SK-N-SH (cell line): ENCODE data around the gene FRRS1L. TPM values are rescaled to one million over a fixed set of nuclear protein-coding genes. Genes with fewer than 3 reads are reported as not detected.

ENCODE experiments used
- CTCF ChIA-PET: fragments of 300-600, 350-600 bp; formaldehyde crosslinking; extraction: SDS; loops from one replicate; lab custom pipeline; 2021; lab: Yijun Ruan, JAX
- POLR2A ChIA-PET: fragments of 350-600 bp; sonication (Branson Sonifier 250); formaldehyde crosslinking; extraction: SDS; loops from one replicate; lab custom pipeline; 2020; ENCODE audit warnings: antibody characterized with exemption, inconsistent platforms; lab: Yijun Ruan, JAX
- DNase-seq: peaks from one replicate; pipeline ENCODE4 v3.0.0; 2012
- H2AFZ ChIP-seq: fragments of 200-600 bp; sonication (generic); 2 replicates; pipeline ENCODE4 v1.8.1; 2016; ENCODE audit warnings: antibody characterized with exemption, mild to moderate bottlenecking, low read depth
- H3F3A ChIP-seq: fragments of 200-600 bp; sonication (generic); replicated peaks from 2 replicates; pipeline ENCODE3; 2016; ENCODE audit warnings: antibody characterized with exemption, mild to moderate bottlenecking; ENCODE audit not compliant: insufficient read depth
- H3K27ac ChIP-seq, 2 experiments: fragments of 200-500 bp in 1 of 2; fragments of 200-600 bp in 1 of 2; sonication (Bioruptor generic) in 1 of 2; sonication (generic), shearing (Covaris generic) in 1 of 2; 2 replicates each; pipeline versions ENCODE4 v1.5.1 to v1.6.1; 2014 to 2016; ENCODE audit warnings: low read depth in 2 of 2, inconsistent platforms in 1 of 2, low read length in 1 of 2, mild to moderate bottlenecking in 1 of 2, mixed read lengths in 1 of 2
- H3K27me3 ChIP-seq: fragments of 200-600 bp; sonication (generic), shearing (Covaris generic); 2 replicates; pipeline ENCODE4 v1.6.1; 2016; ENCODE audit warnings: mixed run types; ENCODE audit not compliant: insufficient read depth
- H3K36me3 ChIP-seq, 2 experiments: fragments of 200-500 bp in 1 of 2; fragments of 200-600 bp in 1 of 2; sonication (Bioruptor generic) in 1 of 2; sonication (generic) in 1 of 2; replicated peaks in 1 of 2; 2 replicates each; pipeline versions ENCODE3 to v1.5.1; 2014 to 2016; ENCODE audit warnings: low read length in 1 of 2, mild to moderate bottlenecking in 1 of 2; ENCODE audit not compliant: insufficient read depth in 2 of 2, control insufficient read depth in 1 of 2
- H3K4me1 ChIP-seq, 2 experiments: fragments of 200-500 bp in 1 of 2; fragments of 200-600 bp in 1 of 2; sonication (Bioruptor generic) in 1 of 2; sonication (generic), shearing (Covaris generic) in 1 of 2; 2 replicates each; pipeline versions ENCODE4 v1.5.1 to v1.6.1; 2014 to 2016; ENCODE audit warnings: low read depth in 1 of 2, low read length in 1 of 2, mixed run types in 1 of 2; ENCODE audit not compliant: insufficient read depth in 2 of 2, control insufficient read depth in 1 of 2
- H3K4me2 ChIP-seq: fragments of 200-600 bp; sonication (generic), shearing (Covaris generic); 2 replicates; pipeline ENCODE4 v1.6.1; 2017; ENCODE audit warnings: mixed run types
- H3K4me3 ChIP-seq, 2 experiments: fragments of 200-500 bp in 1 of 2; fragments of 200-600 bp in 1 of 2; sonication (Bioruptor generic) in 1 of 2; sonication (generic), shearing (Covaris generic) in 1 of 2; 2 replicates each; pipeline versions ENCODE4 v1.5.1 to v1.8.1; 2014 to 2016; ENCODE audit warnings: low read depth in 2 of 2, inconsistent platforms in 1 of 2, low read length in 1 of 2, mild to moderate bottlenecking in 1 of 2, mixed read lengths in 1 of 2, moderate library complexity in 1 of 2
- H3K79me2 ChIP-seq: fragments of 200-600 bp; sonication (generic); 2 replicates; pipeline ENCODE4 v1.8.1; 2017; ENCODE audit warnings: mild to moderate bottlenecking; ENCODE audit not compliant: insufficient read depth
- H3K9ac ChIP-seq: fragments of 200-600 bp; sonication (generic); 2 replicates; pipeline ENCODE4 v1.6.1; 2017; ENCODE audit warnings: mixed run types
- H3K9me2 ChIP-seq: fragments of 200-600 bp; sonication (generic); 2 replicates; pipeline ENCODE4 v1.6.1; 2017; ENCODE audit warnings: mixed run types
- H3K9me3 ChIP-seq: fragments of 200-600 bp; sonication (generic); 2 replicates; pipeline ENCODE4 v1.6.1; 2017; ENCODE audit warnings: mixed run types, mild to moderate bottlenecking, moderate library complexity
- H4K20me1 ChIP-seq: fragments of 200-600 bp; sonication (generic); 2 replicates; pipeline ENCODE4 v1.6.1; 2017; ENCODE audit warnings: mild to moderate bottlenecking, mixed run types; ENCODE audit not compliant: insufficient read depth
- CHD2 ChIP-seq: fragments of 150-350 bp; IDR thresholded peaks from 2 replicates; pipeline ENCODE4 v1.6.1; 2018; ENCODE audit warnings: low read length; ENCODE audit not compliant: partially characterized antibody
- ELF1 ChIP-seq: IDR thresholded peaks from 2 replicates; pipeline ENCODE4 v1.4.0; 2012
- EP300 ChIP-seq, 2 experiments: IDR thresholded peaks; 2 replicates each; pipeline versions ENCODE4 v1.4.0 to v1.6.1; 2012; ENCODE audit warnings: borderline replicate concordance in 1 of 2, low read depth in 1 of 2, low read length in 1 of 2
- FOSL2 ChIP-seq: IDR thresholded peaks from 2 replicates; pipeline ENCODE4 v1.4.0; 2012; ENCODE audit warnings: low read depth, mild to moderate bottlenecking, moderate library complexity, borderline replicate concordance
- FOXJ3 ChIP-seq: sonication (generic); formaldehyde crosslinking; IDR thresholded peaks from 2 replicates; pipeline ENCODE4 v1.5.1; 2020; ENCODE audit warnings: mild to moderate bottlenecking, missing genetic modification reagents
- FOXM1 ChIP-seq: IDR thresholded peaks from 2 replicates; pipeline ENCODE4 v1.4.0; 2012; ENCODE audit warnings: low read depth, mild to moderate bottlenecking
- GABPA ChIP-seq: IDR thresholded peaks from 2 replicates; pipeline ENCODE4 v1.4.0; 2012; ENCODE audit warnings: low read depth, mild to moderate bottlenecking
- GATA2 ChIP-seq: sonication (generic); formaldehyde crosslinking; IDR thresholded peaks from 2 replicates; pipeline ENCODE4 v1.5.0; 2020; ENCODE audit warnings: mild to moderate bottlenecking, missing genetic modification reagents
- JUND ChIP-seq: IDR thresholded peaks from 2 replicates; pipeline ENCODE4 v1.4.0; 2012
- MEF2A ChIP-seq: IDR thresholded peaks from 2 replicates; pipeline ENCODE4 v1.4.0; 2012; ENCODE audit warnings: low read depth, borderline replicate concordance
- MXI1 ChIP-seq: IDR thresholded peaks from 2 replicates; pipeline ENCODE4 v1.6.1; 2012; ENCODE audit warnings: mild to moderate bottlenecking, low read depth, low read length, improper control_type of control experiment
- RAD21 ChIP-seq: IDR thresholded peaks from 2 replicates; pipeline ENCODE4 v1.6.1; 2012; ENCODE audit warnings: mild to moderate bottlenecking, low read length
- RFX5 ChIP-seq: IDR thresholded peaks from 2 replicates; pipeline ENCODE4 v1.6.1; 2012; ENCODE audit warnings: mild to moderate bottlenecking, improper control_type of control experiment, low read length
- SMC3 ChIP-seq: IDR thresholded peaks from 2 replicates; pipeline ENCODE4 v1.6.1; 2012; ENCODE audit warnings: low read depth, low read length, improper control_type of control experiment
- TAF1 ChIP-seq: IDR thresholded peaks from 2 replicates; pipeline ENCODE4 v1.6.1; 2012; ENCODE audit warnings: low read depth, mild to moderate bottlenecking, low read length, moderate library complexity, borderline replicate concordance
- TCF12 ChIP-seq: IDR thresholded peaks from 2 replicates; pipeline ENCODE4 v1.4.0; 2012
- TEAD4 ChIP-seq: IDR thresholded peaks from 2 replicates; pipeline ENCODE4 v1.4.0; 2012; ENCODE audit warnings: mild to moderate bottlenecking, borderline replicate concordance; ENCODE audit not compliant: insufficient read depth
- YY1 ChIP-seq: IDR thresholded peaks from 2 replicates; pipeline ENCODE4 v1.4.0; 2012; ENCODE audit warnings: low read depth, mild to moderate bottlenecking
- polyA plus RNA-seq, 3 experiments: library from polyadenylated mRNA; depleted of rRNA; stranded (reverse); fragments of >200 nt; gene quantifications; 2 replicates each; pipeline ENCODE4 v1.2.3, GENCODE V29; 2012
- TF ChIP-seq, protein P1 (sequence below): fragments of 150-350 bp; IDR thresholded peaks from 2 replicates; pipeline ENCODE4 v1.6.1; 2017; ENCODE audit warnings: antibody characterized with exemption, low read length, low read depth, borderline replicate concordance
- TF ChIP-seq, protein P2 (sequence below): IDR thresholded peaks from 2 replicates; pipeline ENCODE4; 2012
- TF ChIP-seq, protein P3 (sequence below): fragments of 150-350 bp; IDR thresholded peaks from 2 replicates; pipeline ENCODE4 v1.6.1; 2016; ENCODE audit warnings: mild to moderate bottlenecking, low read depth, low read length
- TF ChIP-seq, protein P4 (sequence below): IDR thresholded peaks from 2 replicates; pipeline ENCODE4 v1.4.0; 2012; ENCODE audit warnings: low read depth, borderline replicate concordance
- TF ChIP-seq, protein P5 (sequence below): fragments of 200-600 bp; sonication (generic); IDR thresholded peaks from 2 replicates; pipeline ENCODE4 v1.6.1; 2017; ENCODE audit warnings: antibody characterized with exemption, mild to moderate bottlenecking, moderate library complexity
- TF ChIP-seq, protein P6 (sequence below): IDR thresholded peaks from 2 replicates; pipeline ENCODE4 v1.4.0; 2012; ENCODE audit warnings: low read depth

The FRRS1L gene
- polyA plus RNA-seq, 1 of the 3 experiments (the other 2 are of a cell fraction): 3.7 TPM

DNA sequence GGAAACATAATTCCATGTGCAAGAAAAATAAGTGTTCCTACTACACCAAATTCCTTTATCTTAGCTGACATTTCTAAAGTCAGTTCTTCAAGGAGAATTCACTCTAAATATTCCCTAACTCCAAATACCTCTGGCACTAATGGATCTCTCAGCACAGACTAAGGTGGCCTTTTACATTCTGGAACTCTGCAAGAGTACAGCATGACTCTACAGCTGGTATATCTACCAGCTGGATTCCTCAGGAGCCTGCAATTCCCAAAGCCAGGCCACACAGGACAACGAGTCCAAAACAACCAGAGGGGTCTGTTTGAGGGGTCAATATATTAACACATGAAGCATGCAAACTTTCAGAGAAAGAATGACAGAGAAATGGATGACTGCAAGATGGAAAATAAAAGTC lies 74.5 kb downstream of the FRRS1L start (continued):
- TF ChIP-seq, protein P1, sequence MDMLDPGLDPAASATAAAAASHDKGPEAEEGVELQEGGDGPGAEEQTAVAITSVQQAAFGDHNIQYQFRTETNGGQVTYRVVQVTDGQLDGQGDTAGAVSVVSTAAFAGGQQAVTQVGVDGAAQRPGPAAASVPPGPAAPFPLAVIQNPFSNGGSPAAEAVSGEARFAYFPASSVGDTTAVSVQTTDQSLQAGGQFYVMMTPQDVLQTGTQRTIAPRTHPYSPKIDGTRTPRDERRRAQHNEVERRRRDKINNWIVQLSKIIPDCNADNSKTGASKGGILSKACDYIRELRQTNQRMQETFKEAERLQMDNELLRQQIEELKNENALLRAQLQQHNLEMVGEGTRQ: no peak
- TF ChIP-seq SMC3 (no peak), ELF1 (no peak), EP300 (IDR thresholded peaks at IDR 0.05; ENCODE audit: borderline replicate concordance in 1 of 2, low read depth in 1 of 2, low read length in 1 of 2) (no peak)
- TF ChIP-seq, protein P2, sequence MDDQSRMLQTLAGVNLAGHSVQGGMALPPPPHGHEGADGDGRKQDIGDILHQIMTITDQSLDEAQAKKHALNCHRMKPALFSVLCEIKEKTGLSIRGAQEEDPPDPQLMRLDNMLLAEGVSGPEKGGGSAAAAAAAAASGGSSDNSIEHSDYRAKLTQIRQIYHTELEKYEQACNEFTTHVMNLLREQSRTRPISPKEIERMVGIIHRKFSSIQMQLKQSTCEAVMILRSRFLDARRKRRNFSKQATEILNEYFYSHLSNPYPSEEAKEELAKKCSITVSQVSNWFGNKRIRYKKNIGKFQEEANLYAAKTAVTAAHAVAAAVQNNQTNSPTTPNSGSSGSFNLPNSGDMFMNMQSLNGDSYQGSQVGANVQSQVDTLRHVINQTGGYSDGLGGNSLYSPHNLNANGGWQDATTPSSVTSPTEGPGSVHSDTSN: no peak
- TF ChIP-seq, protein P3, sequence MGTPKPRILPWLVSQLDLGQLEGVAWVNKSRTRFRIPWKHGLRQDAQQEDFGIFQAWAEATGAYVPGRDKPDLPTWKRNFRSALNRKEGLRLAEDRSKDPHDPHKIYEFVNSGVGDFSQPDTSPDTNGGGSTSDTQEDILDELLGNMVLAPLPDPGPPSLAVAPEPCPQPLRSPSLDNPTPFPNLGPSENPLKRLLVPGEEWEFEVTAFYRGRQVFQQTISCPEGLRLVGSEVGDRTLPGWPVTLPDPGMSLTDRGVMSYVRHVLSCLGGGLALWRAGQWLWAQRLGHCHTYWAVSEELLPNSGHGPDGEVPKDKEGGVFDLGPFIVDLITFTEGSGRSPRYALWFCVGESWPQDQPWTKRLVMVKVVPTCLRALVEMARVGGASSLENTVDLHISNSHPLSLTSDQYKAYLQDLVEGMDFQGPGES: no peak

DNA sequence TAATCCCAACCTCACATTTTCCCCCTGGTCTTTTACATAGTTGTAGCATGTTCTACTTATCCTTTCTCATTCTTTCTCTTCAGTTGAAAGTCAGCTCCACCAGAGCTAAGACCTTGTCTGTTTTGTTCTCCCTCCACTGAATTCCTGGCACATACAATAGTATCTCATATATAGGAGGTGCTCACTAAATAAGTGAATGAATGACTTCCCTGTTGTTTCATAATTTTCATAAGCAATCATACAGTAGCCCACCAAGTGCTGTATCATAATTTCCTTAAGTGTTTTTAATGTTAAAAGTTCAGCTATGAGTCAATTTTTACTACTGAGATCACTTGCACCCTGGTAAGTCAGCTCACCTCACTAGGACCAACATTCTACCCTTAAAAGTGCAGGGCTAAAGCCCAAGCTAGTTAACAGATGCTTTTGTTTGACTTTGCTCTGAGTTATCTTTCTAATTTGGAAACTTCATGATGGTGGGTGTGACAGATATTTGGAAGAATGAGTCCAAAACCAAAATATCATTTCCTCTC lies 74.9 kb downstream of the FRRS1L start:
- Histone ChIP-seq H3F3A (peaks cover 3% of the 10 kb centered on the region), H3K4me1 (no peaks in the 10 kb centered on the region), H3K4me2 (no peak overlapping the region), H3K9me3 (no peaks in the 10 kb centered on the region), H2AFZ (no peak overlapping the region), H3K27me3 (no peaks in the 10 kb centered on the region), H3K9me2 (no peaks in the 10 kb centered on the region), H3K36me3 (peaks cover 44 to 68% of the 10 kb centered on the region in 2 experiments), H3K9ac (no peak overlapping the region), H3K27ac (no peak overlapping the region), H3K79me2 (peaks cover 87% of the 10 kb centered on the region), H4K20me1 (peaks cover 19% of the 10 kb centered on the region), H3K4me3 (no peak overlapping the region)
- ChIA-PET CTCF (interaction anchor here (0.6 to 0.9 kb wide), 2 partner anchors 31 to 78 kb away, joined by 3 read pairs; no protein-coding TSS in a partner anchor), POLR2A (no interaction called here)
- DNase-seq: no peak
- TF ChIP-seq MEF2A (no peak), ELF1 (no peak), RFX5 (no peak), TEAD4 (no peak), GABPA (no peak), CHD2 (no peak), MXI1 (no peak), GATA2 (CRISPR knock-in tag) (no peak), SMC3 (no peak), FOXJ3 (no peak), JUND (no peak), FOSL2 (no peak), YY1 (no peak), RAD21 (no peak), TCF12 (no peak), FOXM1 (no peak), TAF1 (no peak)
- TF ChIP-seq, protein P4, sequence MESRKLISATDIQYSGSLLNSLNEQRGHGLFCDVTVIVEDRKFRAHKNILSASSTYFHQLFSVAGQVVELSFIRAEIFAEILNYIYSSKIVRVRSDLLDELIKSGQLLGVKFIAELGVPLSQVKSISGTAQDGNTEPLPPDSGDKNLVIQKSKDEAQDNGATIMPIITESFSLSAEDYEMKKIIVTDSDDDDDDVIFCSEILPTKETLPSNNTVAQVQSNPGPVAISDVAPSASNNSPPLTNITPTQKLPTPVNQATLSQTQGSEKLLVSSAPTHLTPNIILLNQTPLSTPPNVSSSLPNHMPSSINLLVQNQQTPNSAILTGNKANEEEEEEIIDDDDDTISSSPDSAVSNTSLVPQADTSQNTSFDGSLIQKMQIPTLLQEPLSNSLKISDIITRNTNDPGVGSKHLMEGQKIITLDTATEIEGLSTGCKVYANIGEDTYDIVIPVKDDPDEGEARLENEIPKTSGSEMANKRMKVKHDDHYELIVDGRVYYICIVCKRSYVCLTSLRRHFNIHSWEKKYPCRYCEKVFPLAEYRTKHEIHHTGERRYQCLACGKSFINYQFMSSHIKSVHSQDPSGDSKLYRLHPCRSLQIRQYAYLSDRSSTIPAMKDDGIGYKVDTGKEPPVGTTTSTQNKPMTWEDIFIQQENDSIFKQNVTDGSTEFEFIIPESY: no peak
- TF ChIP-seq, protein P5, sequence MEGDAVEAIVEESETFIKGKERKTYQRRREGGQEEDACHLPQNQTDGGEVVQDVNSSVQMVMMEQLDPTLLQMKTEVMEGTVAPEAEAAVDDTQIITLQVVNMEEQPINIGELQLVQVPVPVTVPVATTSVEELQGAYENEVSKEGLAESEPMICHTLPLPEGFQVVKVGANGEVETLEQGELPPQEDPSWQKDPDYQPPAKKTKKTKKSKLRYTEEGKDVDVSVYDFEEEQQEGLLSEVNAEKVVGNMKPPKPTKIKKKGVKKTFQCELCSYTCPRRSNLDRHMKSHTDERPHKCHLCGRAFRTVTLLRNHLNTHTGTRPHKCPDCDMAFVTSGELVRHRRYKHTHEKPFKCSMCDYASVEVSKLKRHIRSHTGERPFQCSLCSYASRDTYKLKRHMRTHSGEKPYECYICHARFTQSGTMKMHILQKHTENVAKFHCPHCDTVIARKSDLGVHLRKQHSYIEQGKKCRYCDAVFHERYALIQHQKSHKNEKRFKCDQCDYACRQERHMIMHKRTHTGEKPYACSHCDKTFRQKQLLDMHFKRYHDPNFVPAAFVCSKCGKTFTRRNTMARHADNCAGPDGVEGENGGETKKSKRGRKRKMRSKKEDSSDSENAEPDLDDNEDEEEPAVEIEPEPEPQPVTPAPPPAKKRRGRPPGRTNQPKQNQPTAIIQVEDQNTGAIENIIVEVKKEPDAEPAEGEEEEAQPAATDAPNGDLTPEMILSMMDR: no peak
- TF ChIP-seq, protein P6, sequence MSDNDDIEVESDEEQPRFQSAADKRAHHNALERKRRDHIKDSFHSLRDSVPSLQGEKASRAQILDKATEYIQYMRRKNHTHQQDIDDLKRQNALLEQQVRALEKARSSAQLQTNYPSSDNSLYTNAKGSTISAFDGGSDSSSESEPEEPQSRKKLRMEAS: no peak
- TF ChIP-seq, all 33 proteins: peak for 0
